Ovary (tissue), 9 donors: ENCODE data around the gene ZSWIM6. TPM values are rescaled to one million over a fixed set of nuclear protein-coding genes. Genes with fewer than 3 reads are reported as not detected.

Experiments used
- DNase-seq, 5 donors: peaks; one replicate each; pipeline ENCODE4 v3.0.0-alpha.2; 2019 to 2020
- H3K27ac ChIP-seq, 2 donors: fragments of 200-600 bp; one replicate each; pipeline versions ENCODE4 v1.5.1 to v1.8.0; 2019 to 2022
- H3K27me3 ChIP-seq: fragments of 200-600 bp; one replicate; pipeline ENCODE4 v1.8.0; 2022
- H3K36me3 ChIP-seq: fragments of 200-600 bp; sonication (generic); one replicate; pipeline ENCODE4 v1.5.1; 2019
- H3K4me1 ChIP-seq: one replicate; pipeline ENCODE4 v1.8.1; 2013; ENCODE audit warnings: mild to moderate bottlenecking, moderate library complexity; ENCODE audit not compliant: insufficient read depth
- H3K4me3 ChIP-seq: fragments of 200-600 bp; sonication (generic); one replicate; pipeline ENCODE4 v1.5.1; 2017
- H3K9me3 ChIP-seq, 2 donors: fragments of 200-600 bp in 1 of 2; sonication (generic) in 1 of 2; one replicate each; pipeline versions ENCODE4 v1.5.1 to v1.8.1; 2013 to 2019; ENCODE audit warnings: mild to moderate bottlenecking in 1 of 2, moderate library complexity in 1 of 2
- CTCF ChIP-seq, 3 donors: fragments of 450-650 bp in 2 of 3; fragments of 200-600 bp in 1 of 3; IDR thresholded peaks; one replicate each; pipeline versions ENCODE4 v1.5.1 to v1.8.0; 2016 to 2022; ENCODE audit warnings: antibody characterized with exemption in 3 of 3, mild to moderate bottlenecking in 1 of 3
- EP300 ChIP-seq: sonication (generic); formaldehyde crosslinking; IDR thresholded peaks from one replicate; pipeline ENCODE4 v1.6.1; 2017; ENCODE audit warnings: antibody characterized with exemption
- POLR2A ChIP-seq: fragments of 450-650 bp; IDR thresholded peaks from one replicate; pipeline ENCODE4 v1.6.1; 2017; ENCODE audit warnings: antibody characterized with exemption, mild to moderate bottlenecking, moderate library complexity
- WGBS, 3 donors: extraction: QIAGEN DNeasy Blood & Tissue Kit in 1 of 3; methylation state at CpG; one replicate each; pipeline versions ENCODE4 v1.1.5 to v1.1.7; 2013 to 2017; 5-methylcytosine and 5-hydroxymethylcytosine counted together
- intact Hi-C, 4 donors: fragments of 100-400 bp; cut with DNase I; formaldehyde crosslinking; loops; one replicate each; pipeline versions ENCODE4 v1.11.0 to v1.15.1; 2022 to 2023
- polyA plus RNA-seq, 2 donors: library from polyadenylated mRNA; stranded (reverse); fragments of 200-250 nt in 1 of 2; fragments of 350-450 nt in 1 of 2; fragmentation: Illumina TruSeq in 1 of 2; extraction: RNeasy Lipid Tissue Mini Kit (QIAGEN cat#74804) in 1 of 2; gene quantifications; one replicate each; pipeline ENCODE4 v1.2.3, GENCODE V29; 2013 to 2014
- total RNA-seq, 7 donors: library from RNA; depleted of rRNA in 2 of 7; stranded (reverse); fragments of >200 nt in 2 of 7; fragmentation: NEBNext Ultra II Directional in 3 of 7; extraction: Animal tissue kit (Norgen Biotek cat#: 25700) in 3 of 7; gene quantifications; one replicate each; pipeline versions ENCODE4 v1.1.0 to v1.2.4, GENCODE V29; 2016 to 2023
- donor health status: DM: no; HTN: no; CAD: no; lungs with moderate emphysema.
- donor health status: DM: no; HTN: no; CAD: no.
- donor health status: Bipolar disorder and iron deficiency.
- donor health status: DM: yes; HTN: yes; CAD: no.
- donor health status: DM: no; HTN: no; CAD: no.
- donor health status: DM: yes; HTN: yes; CAD: no.

The ZSWIM6 gene
- total and polyA plus RNA-seq, 9 donors, result 4.1 to 15.3 (median 10.6) TPM

- TF ChIP-seq CTCF (IDR thresholded peaks at IDR 0.05) (no peak), POLR2A (no peak), EP300 (no peak)
- DNase-seq, result no peak
- Histone ChIP-seq H3K36me3 (no peaks in the 10 kb centered on the region), H3K27me3 (no peaks in the 10 kb centered on the region), H3K27ac (no peak overlapping the region), H3K4me3 (no peak overlapping the region), H3K4me1 (no peaks in the 10 kb centered on the region), H3K9me3 (no peaks in the 10 kb centered on the region)
- intact Hi-C loops, result no loop called here
- 84 to 86% (median 85%) methylated on average over 3 of the region's 3 CpGs for WGBS, 3 donors
Observed at GRCh38 chr5:61549530-61549929, 217.5 kb downstream of the ZSWIM6 start.

- Histone ChIP-seq H3K4me1 (no peaks in the 10 kb centered on the region), H3K36me3 (no peaks in the 10 kb centered on the region), H3K27me3 (no peaks in the 10 kb centered on the region), H3K4me3 (no peak overlapping the region), H3K9me3 (no peaks in the 10 kb centered on the region), H3K27ac (no peak overlapping the region)
- TF ChIP-seq EP300 (no peak), POLR2A (no peak), CTCF (IDR thresholded peaks at IDR 0.05) (no peak)
- intact Hi-C loops, result no loop called here
- DNase-seq, result no peak
- 67 to 68% (median 67%) methylated on average over 5 of the region's 5 CpGs for WGBS, 3 donors
Observed at GRCh38 chr5:61551637-61552313, 219.7 kb downstream of the ZSWIM6 start.

DNA sequence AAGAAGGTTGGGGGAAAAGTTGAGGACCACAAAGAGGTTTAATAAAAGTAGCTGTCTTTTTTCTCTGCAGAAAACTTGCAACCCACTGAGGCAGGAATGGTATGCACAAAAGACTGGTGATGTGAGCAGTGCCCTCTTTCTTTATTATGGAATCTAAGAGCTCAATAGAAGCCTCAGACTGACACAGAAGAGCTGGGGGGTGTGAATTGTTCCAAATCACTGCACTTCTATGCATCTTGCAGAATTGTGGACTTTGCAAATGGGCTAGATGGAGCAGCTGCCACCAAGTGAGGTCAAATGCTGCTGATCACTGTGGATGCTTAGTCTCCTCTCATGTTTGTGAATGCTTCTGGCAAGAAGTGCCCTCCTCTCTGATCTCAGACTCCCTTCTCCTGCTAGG is 227.1 kb downstream of the ZSWIM6 start:
- H3K36me3 ChIP-seq, result no peaks in the 10 kb centered on the region
- no peak for DNase-seq
- H3K27me3 ChIP-seq, result no peaks in the 10 kb centered on the region
- no peaks in the 10 kb centered on the region for H3K4me1 ChIP-seq
- intact Hi-C loops, result no loop called here
- TF ChIP-seq POLR2A (no peak), EP300 (no peak), CTCF (IDR thresholded peaks at IDR 0.05) (no peak)
- H3K9me3 ChIP-seq, result no peaks in the 10 kb centered on the region
- no peak overlapping the region for H3K4me3 ChIP-seq
- H3K27ac ChIP-seq, result no peak overlapping the region

DNA sequence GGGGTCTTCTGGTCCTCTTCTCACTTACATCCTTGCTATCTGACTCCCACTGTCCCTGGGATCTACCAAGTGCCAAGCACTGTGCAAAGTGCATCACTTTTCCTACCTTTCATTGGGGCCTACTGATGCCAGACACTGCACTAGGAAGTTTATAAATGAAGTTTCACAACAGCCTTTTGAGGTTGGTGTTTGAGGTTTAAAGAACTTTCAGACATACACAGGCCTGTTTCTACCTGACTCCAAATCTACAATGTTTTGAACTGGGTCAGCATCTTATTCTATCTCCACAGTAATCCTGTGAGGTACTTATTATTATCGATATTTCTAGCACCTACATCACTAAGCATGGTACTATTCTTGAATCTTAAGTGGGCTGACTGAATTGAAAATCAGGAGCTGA is 227.7 kb downstream of the ZSWIM6 start:
- no peak for DNase-seq
- no peak overlapping the region for H3K4me3 ChIP-seq
- no peaks in the 10 kb centered on the region for H3K4me1 ChIP-seq
- intact Hi-C loops, result no loop called here
- no peaks in the 10 kb centered on the region for H3K9me3 ChIP-seq
- WGBS, 3 donors, result 98 to 99% (median 98%) methylated on average over 1 of the region's 1 CpG
- no peak for TF ChIP-seq CTCF (IDR thresholded peaks at IDR 0.05)
- TF ChIP-seq POLR2A, result no peak
- no peak for TF ChIP-seq EP300
- no peaks in the 10 kb centered on the region for H3K27me3 ChIP-seq
- no peaks in the 10 kb centered on the region for H3K36me3 ChIP-seq
- H3K27ac ChIP-seq, result no peak overlapping the region
